HG03565 (cell line): ENCODE measurements around the gene MYH2.

Experiments
- ATAC-seq: cut with Tn5 transposase; IDR thresholded peaks from one replicate; pipeline ENCODE4 v1.9.1; 2021; ENCODE audit warnings: mild to moderate bottlenecking, moderate library complexity; ENCODE audit not compliant: unreplicated experiment

The MYH2 gene

DNA sequence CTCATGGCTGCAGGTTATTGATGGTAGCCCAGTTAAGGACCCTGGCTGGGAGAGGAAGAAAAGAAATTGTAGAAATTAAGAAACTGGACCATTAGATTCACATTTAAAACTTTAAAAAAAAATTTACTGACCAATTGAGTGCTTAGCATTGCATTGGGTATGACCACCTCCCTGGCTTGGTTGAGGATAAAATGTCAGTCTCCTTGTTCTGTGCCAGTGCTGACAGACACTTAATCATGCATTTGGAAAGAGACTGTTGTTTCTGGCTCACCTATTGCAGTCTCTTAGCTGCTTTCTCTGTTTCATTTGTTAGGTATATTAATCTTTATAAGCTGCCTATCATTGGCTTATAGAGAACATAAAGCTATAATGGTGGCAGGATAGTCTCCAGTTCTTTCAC is 32.8 kb downstream of the MYH2 start:
- ATAC-seq = no peak

DNA sequence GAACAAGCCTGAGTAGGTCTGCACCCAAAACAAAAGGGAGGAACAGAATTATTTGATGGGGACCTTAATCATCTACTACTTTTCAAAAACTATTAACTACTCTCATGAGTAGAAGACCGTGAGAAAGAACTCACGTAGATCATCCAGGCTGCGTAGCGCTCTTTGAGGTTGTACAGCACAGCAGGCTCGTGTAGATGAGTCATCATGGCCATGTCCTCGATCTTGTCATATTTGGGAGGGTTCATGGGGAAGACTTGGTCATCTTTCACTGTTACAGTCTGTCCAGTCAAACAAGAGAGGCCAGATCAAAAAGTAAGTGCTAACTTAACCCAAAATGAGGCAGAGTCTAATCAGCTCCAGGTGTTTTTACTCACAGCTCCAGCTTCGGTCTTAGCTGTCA is 33.4 kb downstream of the MYH2 start:
- ATAC-seq = no peak

DNA sequence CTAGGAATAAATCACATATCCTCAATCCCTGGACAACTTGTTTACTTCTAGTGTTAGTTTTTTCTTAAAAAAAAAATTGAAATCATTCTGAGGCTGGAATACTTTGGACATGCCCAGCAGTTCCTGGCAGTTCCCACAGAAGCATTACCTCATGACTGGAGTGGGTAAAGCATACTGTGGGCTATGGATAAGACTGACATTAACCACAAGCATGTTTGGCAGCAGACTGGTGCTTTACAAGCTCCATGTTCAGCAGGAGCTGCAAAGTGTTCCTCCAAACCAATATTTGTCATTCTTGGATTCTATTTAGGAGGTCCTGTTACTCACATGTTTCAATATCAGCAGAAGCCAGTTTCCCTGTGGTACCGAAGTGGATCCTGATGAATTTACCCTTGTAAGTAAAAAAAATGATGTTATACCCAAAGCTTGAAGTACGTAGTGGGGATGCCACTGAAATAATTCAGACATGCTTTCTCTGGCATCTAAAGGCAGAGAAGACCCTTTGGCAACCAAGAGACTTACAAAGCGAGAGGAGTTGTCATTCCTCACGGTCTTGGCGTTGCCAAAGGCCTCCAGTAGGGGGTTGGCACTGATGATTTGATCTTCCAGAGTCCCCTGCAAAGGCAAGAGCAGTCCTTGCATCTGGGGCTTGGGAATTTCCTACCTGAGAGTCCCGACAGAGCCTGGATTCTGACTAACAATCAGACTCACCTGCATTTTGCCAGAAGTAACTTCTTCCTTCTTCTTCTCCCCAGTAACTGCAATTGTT is 36.0 kb downstream of the MYH2 start:
- no peak for ATAC-seq

DNA sequence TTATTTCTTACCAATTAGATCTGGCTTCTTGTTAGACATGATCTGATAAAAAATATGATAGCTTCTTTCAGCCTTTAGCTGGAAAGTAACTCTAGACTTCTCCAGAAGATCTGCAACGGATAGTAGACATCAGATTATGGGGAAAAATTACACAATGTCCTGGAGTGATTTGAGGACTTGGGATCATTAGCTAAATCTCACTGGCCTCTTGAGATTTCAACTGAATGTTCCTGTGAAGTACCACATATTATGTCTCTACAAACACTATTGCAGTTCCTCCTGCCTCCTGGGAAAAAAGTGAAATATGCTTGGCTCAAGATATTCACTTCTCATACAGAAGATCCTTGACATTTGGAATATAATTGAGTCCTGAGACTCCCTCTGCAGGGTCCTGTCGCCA is 36.6 kb downstream of the MYH2 start:
- no peak for ATAC-seq

DNA sequence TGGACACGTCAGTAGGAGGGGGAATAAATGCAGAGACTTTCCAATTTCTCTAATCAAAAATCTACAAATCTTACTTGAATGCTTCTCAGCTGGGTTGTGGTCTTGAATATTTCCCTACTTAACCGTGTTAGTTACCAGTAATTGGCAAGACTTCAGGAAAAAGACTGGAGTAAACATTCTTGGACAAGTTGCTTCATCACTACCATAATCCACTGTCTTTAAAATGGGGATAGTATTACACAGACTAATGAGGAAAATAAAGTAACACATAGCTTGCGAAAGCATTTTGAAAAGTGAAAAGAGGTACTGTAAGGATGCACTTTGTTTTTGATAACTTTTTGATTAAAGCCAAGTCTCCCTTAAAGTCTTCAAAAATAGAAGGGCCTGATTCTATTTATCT is 49.5 kb downstream of the MYH2 start:
- no peak for ATAC-seq

DNA sequence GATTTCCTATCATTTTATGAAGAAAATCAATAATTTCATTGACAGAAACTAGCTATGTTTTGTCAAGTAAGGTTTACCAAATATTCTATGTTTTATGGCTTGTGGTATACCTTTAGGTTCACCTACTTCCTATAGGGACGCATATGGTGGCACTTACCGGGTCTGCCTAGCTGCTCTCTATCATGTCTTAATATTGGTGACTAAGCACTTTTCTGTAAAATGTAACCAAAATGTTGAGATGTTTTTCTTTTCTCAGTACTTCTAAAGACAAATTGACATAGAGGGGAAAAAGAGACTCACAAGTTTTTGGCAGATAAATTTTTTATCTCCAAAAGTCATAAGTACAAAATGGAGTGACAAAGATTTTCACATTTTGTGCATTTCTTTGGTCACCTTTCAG is 57.5 kb downstream of the MYH2 start:
- no peak for ATAC-seq

DNA sequence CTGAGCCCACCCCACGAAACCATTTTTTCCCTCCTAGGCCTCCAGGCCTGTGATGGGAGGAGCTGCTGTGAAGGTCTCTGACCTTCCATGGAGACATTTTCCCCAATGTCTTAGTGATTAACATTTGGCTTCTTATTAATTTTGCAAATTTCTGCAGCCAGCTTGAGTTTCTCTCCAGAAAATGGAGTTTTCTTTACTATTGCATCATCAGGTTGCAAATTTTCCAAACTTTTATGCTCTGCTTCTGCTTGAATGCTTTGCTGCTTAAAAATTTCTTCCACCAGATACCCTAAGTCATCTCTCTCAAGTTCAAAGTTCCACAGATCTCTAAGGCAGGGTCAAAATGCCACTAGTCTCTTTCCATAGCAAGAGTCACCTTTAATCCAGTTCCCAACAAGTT is 67.2 kb downstream of the MYH2 start:
- ATAC-seq = no peak

DNA sequence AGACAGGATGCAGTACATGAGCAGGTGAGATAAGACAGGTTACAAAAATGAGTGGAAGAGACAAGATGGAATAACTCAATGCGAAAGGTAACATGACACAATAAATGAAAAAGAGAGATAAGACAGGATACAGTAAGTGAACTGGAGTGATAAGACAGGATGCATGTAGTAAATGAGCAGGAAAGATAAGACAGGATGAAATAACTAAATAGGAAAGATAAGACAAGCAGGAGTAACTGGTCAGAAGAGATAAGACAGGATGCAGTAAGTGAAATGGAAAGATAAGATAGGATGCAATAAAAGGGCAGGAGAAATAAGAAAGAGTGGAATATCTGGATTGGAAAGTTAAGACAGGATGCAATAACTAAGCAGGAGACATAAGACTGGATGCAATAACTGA is 71.8 kb downstream of the MYH2 start:
- no peak for ATAC-seq

DNA sequence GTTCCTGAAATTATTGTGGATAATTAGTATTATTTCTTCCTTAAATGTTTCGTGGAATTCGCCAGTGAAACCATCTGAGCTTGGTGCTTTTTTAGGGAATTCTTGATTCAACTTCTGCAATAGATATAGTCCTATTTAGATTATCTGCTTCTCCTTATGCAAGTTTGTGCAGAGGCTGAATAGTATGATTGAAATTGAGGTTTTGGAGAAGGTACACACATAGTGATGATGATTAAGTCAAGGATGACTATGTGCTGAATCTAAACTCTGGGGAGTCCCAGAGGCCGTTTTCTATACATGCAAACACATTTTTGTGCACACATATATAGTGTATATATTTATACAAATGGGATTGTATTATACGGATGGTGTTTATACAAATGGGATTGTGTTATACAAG is 74.9 kb downstream of the MYH2 start:
- no peak for ATAC-seq

DNA sequence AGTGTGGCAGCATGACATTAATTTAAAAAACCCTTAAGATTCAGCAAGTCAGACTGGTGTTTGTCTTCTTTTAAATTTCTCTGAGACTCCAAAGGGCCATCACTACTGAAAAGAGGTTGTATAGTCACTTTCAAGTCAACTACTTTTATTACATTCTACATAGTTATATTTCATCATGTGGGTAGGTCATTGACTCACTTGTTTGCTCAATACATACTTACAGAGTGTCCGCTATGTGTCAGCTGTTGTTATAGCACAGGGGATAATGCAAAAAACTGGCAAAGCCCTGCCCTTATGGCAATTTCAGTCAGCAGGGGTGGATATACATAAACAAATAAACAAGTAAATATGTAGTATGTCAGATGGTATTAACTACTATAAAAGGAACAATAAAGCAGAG is 77.6 kb downstream of the MYH2 start:
- ATAC-seq = no peak
